GM21381 (cell line): ENCODE results near the gene MGME1.

ENCODE experiments used
- ATAC-seq: cut with Tn5 transposase; IDR thresholded peaks from one replicate; pipeline ENCODE4 v1.9.1; 2021; ENCODE audit warnings: mild to moderate bottlenecking, moderate library complexity; ENCODE audit not compliant: unreplicated experiment

The MGME1 gene

GRCh38 chr20:17940224-17940971 is 28.4 kb upstream of the MGME1 start:
- no peak for ATAC-seq

DNA sequence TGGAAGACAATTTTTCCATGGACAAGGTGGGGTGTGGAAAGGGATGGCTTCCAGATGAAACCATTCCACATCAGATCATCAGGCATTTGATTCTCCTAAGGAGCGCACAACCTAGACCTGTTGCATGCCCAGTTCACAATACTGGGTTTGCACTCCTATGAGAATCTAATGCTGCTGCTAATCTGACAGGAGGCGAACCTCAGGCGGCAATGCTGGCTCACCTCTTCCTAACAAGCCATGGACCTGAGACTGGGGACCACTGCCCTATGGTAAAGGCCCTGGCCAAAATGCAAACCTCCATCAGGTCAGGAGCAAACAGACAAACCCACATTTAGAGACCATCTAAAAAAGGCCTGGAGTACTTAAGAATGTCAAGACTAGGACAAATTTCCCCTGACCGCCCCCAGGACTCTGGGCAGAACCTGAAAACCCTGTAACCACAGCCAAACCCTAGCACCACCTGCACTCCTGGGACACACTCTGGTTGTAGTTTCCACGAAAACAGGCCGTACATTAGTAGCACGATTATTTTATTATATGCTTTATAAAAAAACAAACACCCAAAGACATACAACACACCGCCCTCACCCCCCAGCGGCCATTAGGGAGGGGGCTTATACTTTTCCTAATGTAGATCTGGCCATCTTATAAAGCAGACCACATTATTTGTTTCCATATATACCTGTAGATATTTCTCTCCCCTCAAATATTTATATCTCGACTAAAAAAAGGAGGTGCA is 27.6 kb upstream of the MGME1 start:
- no peak for ATAC-seq

DNA sequence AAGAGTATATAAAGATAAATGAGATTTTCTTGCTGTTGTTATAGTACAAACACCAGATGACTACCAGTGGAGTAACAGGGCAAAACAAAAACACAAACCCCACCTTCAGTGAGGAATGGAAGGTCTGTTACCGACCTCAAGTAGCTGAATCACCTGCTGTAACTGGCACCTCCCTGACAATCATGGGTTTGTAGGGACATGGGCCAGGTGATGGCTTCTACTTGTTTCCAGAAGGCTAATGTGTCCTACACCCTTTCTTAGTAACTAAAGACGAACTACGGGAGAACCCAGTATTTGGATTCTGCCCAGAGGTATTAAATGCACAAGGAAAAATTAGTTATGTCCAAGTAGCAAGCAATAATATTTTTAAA is 27.0 kb upstream of the MGME1 start:
- ATAC-seq: no peak

DNA sequence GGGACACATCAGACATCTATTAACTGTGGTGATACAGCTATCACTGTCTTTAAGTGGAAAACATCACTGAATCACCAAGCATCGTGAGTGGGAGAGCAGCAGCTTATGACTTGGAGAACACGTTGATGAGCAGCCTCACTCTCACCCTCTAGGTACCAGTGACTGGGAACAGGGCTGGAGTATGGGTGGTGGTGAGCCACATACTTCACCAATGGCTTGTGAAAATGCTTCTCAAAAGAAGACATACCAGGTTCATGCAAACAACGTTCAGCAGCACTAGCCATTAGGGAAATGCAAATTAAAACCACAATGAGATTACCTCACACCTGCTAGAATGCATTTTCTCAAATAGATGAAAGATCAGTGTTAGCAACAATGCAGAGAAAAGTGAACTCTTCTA is 25.5 kb upstream of the MGME1 start:
- peak; percentile 68 for ATAC-seq

- no peak for ATAC-seq
These were observed 23.9 kb upstream of the MGME1 start for GRCh38 chr20:17944854-17945474.

DNA sequence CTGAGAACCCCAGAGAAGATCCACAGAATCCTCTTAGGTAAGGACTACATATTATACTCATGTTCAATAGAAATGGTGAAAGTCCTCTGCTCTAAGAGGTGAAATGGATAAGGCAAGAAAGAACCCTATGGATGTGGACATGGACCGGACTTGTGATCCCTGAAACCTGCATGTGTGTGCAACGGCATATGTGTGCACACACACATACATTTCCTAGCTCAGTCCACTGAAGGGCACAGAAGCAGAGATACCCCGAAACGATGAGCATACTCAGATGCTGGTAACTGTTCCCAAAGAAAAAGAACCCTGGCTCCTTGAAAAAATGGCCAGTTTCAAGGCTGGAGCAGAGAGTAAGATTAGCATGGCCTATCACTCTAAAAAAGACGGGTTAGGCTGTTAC is 22.8 kb upstream of the MGME1 start:
- no peak for ATAC-seq

DNA sequence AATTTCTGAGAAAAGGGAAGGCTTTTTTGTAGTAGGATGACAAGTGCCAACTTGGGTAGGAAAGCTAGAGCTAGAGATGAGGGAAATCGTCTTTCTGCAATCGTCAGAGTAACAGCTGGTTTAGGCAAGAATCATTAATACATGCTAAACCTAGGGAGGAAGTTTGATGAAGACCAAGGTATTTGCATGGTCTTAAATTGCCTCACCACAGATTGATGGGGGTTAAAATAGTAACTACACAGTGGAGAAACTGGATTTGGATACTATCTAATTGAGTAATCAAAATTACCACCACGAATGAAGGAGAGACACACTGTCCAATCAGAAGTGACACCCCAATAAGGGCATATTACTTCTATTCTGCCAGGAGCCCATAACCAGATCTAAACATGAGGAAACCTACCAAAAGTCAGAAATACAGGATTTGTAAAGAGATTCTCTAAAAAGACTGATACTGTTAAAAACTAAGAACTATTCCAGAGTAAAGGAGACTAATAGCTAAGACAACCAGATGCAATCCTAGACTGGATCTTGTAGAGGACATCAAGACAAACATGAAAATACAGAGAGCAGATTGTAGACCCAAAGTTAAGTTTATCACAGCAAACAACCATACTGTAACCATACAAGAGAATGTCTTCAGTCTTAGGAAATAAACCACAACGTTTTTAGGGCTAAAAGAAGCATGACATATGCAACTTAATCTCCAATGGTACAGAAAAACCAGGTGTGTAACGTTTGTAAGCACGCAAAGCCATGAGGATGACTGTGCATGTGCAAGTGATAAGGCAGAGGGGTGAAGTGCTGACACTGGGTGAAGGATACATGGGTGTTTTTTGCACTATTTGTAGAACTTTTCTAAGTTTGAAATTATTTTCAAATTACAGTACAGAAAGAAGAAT is 22.0 kb upstream of the MGME1 start:
- no peak for ATAC-seq

- no peak for ATAC-seq
These were observed 21.4 kb upstream of the MGME1 start for GRCh38 chr20:17947474-17947815.

DNA sequence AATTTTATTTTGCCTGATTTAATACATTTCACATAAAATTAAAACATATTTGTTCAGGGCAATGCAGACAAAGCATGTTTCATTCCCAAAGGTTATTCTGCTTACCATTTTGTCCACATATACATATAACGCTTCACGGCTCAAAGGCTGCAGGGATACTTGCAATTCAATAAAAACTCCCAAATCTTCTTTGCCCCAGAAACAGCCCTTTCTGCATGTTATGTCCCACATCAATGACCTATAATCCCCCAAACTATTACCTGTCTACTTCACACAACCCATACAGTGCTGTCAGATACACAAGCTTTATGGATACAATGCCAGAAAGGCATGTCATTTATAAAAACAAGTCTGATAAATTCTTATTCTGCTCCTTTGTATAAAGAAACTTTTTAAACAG is 20.4 kb upstream of the MGME1 start:
- ATAC-seq: no peak

DNA sequence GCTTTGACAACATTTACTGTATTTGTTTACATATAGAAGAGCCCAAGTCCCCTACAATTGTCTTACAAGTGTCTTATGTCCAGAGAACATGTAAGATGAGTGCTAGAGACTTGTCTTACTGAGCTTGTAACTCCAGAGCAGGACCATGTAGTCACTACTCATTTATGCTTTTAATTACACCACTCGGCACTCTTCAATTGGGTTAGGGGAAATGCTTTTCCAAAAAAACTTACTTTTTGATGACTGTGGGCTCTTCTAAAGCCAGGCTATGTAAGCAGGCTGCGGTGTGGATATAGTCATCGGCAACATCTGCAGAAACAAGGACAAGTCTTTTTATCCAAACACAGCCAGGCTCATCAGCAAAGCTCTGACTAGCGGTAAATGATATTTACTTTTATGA is 18.9 kb upstream of the MGME1 start:
- ATAC-seq: no peak

DNA sequence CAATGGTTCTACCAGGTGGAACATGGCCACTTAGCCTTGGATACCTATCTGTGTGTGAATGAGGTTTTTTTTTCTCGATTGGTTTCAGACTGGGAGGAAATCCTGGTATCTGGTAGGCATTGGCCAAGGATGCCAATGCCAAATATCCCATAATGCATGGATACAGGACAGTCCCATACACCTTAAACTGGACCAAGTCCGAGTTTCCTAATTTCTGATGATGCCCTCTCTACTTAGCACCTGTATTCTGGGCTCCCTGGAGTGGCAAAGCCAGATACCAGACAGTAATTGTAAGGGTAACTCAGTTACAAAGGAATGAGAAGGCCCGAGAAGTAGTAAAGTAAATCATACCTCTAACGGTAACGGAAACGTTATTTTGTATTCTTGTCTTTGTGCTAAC is 18.1 kb upstream of the MGME1 start:
- no peak for ATAC-seq

DNA sequence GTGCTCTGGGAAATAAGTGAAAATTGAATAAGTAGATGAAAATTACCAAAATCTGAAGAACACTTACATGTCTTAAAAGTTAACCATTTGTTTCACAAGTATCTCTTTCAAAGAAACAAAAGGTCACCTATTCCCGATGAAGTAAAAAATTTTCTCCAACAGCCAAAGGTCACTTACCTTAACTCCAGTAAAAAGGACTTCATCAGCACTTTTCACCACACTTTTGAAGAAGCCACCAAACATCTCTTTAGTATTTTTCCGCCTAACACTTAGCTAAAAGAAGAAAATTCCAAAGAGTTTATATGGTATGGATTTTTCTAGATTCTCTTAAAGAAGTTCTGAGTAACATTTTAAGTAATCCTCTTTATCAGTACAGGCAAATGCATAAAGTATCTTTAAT is 17.5 kb upstream of the MGME1 start:
- ATAC-seq: no peak

DNA sequence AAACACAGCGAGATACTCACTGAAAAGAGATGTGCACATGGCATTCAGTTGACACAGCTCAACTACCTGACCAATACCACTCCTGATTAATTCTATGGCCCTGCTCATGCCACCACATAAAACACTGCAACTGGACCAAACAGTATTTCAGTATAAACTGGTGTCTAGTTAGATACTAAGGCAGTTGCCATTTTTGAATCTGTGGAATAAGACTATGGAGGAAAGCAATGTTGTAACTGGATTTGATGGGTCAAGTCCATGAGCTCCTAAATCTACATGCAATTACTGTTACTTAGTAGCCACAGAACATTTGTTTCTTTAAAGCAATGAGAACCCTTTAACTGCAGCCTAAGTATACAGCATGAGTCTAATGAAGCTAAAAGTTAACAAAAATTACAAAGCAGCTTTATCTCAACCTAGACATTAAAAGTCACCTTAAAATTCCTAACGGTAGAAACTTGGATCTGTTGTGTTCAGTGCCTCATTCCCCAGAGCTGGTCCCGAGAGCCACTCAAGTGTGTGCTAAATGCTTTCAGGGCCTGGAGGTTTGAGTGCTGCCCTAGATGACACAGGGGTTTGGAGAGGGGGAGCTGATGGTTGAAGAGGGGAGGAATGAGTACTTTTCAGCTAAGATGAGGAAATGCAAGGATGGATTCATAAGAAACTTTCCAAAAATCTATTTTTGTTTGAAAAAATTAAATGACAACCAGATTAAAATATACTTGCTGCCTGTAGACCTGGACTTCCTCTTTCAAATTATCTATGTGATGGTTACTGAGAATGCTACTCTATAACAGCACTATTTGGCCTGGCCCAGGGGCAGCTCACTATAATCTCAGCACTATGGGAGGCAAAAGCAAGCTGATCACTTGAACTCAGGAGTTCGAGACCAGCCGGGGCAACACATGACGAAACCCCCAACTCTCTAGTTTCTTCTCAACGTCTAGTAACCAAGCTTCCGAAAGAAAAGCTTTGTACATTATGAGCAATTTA is 15.8 kb upstream of the MGME1 start:
- no peak for ATAC-seq

DNA sequence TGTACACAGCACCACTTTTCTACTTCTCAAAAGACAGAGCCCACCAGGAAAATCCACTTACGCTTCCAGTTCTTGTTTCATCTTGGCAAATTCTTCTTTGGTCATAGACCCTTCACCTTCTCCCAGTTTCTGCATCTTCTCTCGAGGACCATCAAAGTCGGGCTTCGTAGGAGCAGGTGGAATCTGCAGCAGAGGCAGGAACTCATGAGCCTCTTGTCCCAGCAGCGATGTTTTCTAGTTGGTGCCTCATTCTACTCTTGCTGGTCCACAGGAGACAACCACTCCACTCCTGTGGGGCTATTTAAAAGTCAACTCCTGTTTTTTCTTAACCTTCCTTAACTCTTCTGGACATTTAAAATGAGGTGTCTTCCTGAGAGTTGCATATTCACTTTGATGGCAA is 14.9 kb upstream of the MGME1 start:
- ATAC-seq: no peak

- no peak for ATAC-seq
These were observed 13.5 kb upstream of the MGME1 start for GRCh38 chr20:17955302-17955701.

GRCh38 chr20:17956099-17956685 is 12.6 kb upstream of the MGME1 start:
- ATAC-seq: no peak

DNA sequence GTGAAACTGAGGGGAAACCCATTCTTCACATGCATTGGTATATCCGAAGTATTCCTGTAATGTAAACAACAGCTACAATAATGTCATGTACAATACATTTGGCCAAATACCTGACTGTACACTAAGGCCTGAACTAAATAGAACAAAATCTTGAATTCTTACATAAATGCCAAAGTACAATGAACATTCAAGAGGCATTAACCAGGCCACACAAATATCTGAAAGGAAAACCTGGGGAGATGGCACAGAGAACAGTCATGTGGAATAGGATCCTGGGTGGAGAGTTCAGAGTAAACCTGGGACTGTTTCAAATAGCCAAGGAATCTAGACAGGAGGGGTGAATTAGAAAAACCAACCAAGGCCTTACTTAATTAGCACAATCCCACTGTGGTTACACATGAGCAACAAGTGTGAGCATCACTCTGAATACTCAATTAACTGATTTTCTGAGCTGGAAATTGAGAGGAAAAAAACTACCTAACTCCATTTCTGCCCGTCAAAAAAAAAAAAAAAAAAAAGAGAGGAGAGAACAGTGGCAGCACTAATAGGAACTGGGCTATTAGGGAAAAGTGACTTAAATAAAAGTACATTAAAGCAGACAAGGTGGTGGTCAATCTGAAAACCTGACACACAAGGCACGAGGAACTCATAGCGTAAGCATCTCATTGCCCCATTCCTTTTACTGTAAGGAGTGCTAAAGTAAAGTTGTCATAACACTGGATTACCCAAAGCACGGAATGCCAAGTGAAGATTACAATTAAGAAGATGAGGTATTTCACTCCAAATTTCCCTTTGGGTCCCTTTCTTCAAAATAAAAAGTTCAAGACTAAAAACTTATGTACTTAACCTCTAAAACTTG is 11.1 kb upstream of the MGME1 start:
- ATAC-seq: no peak

DNA sequence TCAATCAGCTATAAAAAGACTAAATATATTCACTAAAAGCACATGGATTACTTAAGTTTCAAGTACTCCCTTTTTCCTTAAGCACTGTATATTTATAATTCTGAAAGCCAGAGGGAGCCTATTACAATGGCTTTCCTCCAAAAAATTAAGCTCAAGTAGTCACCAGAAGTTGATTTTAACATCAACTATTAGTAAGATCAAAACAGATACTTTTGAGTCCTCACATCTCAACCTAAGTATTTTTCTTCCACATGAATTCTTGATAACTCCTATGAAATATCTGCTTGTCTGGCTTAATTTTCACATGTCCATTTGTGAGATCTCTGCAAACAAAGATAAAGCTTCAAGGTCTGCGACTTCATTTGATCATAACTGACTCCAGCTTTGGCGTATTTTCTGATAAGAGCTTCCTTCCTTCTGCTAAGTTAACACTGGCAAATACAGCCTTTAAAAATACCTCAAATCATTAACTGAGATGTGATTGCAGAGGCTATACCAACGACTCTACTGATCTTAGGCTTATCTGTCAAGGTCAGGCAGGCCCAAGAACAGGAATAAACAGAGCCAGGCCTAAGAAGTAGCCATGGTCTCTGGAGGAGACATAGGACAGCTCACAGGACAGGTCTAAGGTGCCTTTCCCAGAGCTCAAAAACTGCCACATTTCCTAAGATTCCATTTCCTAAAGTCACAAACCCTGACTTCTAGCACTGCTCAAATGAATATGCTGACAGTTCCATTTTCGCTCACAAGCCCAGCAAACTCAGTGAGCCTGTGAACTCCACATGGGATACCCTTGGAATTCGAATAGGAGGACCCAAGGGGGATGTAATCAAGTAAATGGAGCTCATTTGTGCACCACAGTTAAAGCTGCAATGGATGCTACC is 10.2 kb upstream of the MGME1 start:
- no peak for ATAC-seq
